D721Med (cell line): ENCODE results near the gene SFSWAP.

Source experiments
- DNase-seq: peaks from one replicate; pipeline ENCODE4 v3.0.0; 2011; ENCODE audit warnings: low spot score; ENCODE audit not compliant: insufficient read length
- FAIRE-seq: peaks from 2 replicates; lab custom pipeline; 2011; peaks lifted over from hg19 to GRCh38; lab: Jason Lieb, UNC
- CTCF ChIP-seq: IDR thresholded peaks from 2 replicates; pipeline ENCODE4 v1.5.1; 2012; ENCODE audit warnings: mild to moderate bottlenecking, control low read depth; ENCODE audit not compliant: insufficient read depth; ENCODE audit errors: missing control alignments

SFSWAP gene

GRCh38 chr12:131779027-131779426 is 68.1 kb downstream of the SFSWAP start:
- TF ChIP-seq CTCF: no peak
- no peak for FAIRE-seq
- no peak for DNase-seq

- DNase-seq: no peak
- no peak for FAIRE-seq
- no peak for TF ChIP-seq CTCF
Observed at GRCh38 chr12:131782061-131782460, 71.2 kb downstream of the SFSWAP start.

- no peak for FAIRE-seq
Observed at GRCh38 chr12:131783915-131784541, 73.1 kb downstream of the SFSWAP start.

GRCh38 chr12:131784909-131785762 is 74.2 kb downstream of the SFSWAP start:
- FAIRE-seq (no peak), DNase-seq (no peak)
- no peak for TF ChIP-seq CTCF

More at GRCh38 chr12:131783915-131784541, 73.1 kb downstream of the SFSWAP start:
- TF ChIP-seq CTCF: no peak
- no peak for DNase-seq

- DNase-seq (no peak), FAIRE-seq (no peak)
- no peak for TF ChIP-seq CTCF
Observed at GRCh38 chr12:131785763-131786330, 75.0 kb downstream of the SFSWAP start.

- DNase-seq (no peak), FAIRE-seq (no peak)
- TF ChIP-seq CTCF: no peak
Observed at GRCh38 chr12:131786331-131786730, 75.4 kb downstream of the SFSWAP start.
